HG02943 (cell line): ENCODE measurements around the gene HSDL2.

Source experiments
- ATAC-seq: cut with Tn5 transposase; IDR thresholded peaks from one replicate; pipeline ENCODE4 v1.9.1; 2021; ENCODE audit warnings: mild to moderate bottlenecking, low read depth, moderate library complexity; ENCODE audit not compliant: unreplicated experiment

The HSDL2 gene

GRCh38 chr9:112380102-112380824 is at the start of gene HSDL2:
TSS of gene HSDL2 (plus strand) at chr9:112380108. CDS start at chr9:112380164, 56 bp downstream.
- ATAC-seq: peak; percentile 33

GRCh38 chr9:112331674-112331952 is 48.3 kb upstream of the HSDL2 start:
- ATAC-seq: no peak

- ATAC-seq: no peak
Measured at GRCh38 chr9:112332214-112332613, 47.7 kb upstream of the HSDL2 start.

GRCh38 chr9:112332674-112332976 is 47.3 kb upstream of the HSDL2 start:
- ATAC-seq: no peak

- peak; percentile 53 for ATAC-seq
Measured at GRCh38 chr9:112332977-112333638, 46.8 kb upstream of the HSDL2 start, which contains the start of gene PTBP3. TSS of gene PTBP3 (minus strand) at chr9:112333619. CDS start at chr9:112297865, 35,754 bp downstream.

GRCh38 chr9:112333639-112334431 is 46.1 kb upstream of the HSDL2 start:
- ATAC-seq: peak; percentile 63

GRCh38 chr9:112334432-112334841 is 45.5 kb upstream of the HSDL2 start:
- no peak for ATAC-seq

- no peak for ATAC-seq
Measured at GRCh38 chr9:112337547-112337946, 42.4 kb upstream of the HSDL2 start.

- ATAC-seq: no peak
Measured at GRCh38 chr9:112338561-112338960, 41.3 kb upstream of the HSDL2 start.

- ATAC-seq: no peak
Measured at GRCh38 chr9:112339886-112340285, 40.0 kb upstream of the HSDL2 start.

- ATAC-seq: no peak
Measured at GRCh38 chr9:112341730-112342129, 38.2 kb upstream of the HSDL2 start.

- no peak for ATAC-seq
Measured at GRCh38 chr9:112348257-112349007, 31.5 kb upstream of the HSDL2 start.

- ATAC-seq: no peak
Measured at GRCh38 chr9:112349008-112349333, 30.9 kb upstream of the HSDL2 start.

- no peak for ATAC-seq
Measured at GRCh38 chr9:112351184-112351583, 28.7 kb upstream of the HSDL2 start.

GRCh38 chr9:112352209-112352608 is 27.7 kb upstream of the HSDL2 start:
- ATAC-seq: no peak

GRCh38 chr9:112354081-112354743 is 25.7 kb upstream of the HSDL2 start:
- ATAC-seq: no peak

GRCh38 chr9:112355427-112355897 is 24.4 kb upstream of the HSDL2 start:
- ATAC-seq: no peak

- no peak for ATAC-seq
Measured at GRCh38 chr9:112360047-112360804, 19.7 kb upstream of the HSDL2 start.

- no peak for ATAC-seq
Measured at GRCh38 chr9:112361601-112362000, 18.3 kb upstream of the HSDL2 start.

GRCh38 chr9:112364761-112365160 is 15.1 kb upstream of the HSDL2 start:
- ATAC-seq: no peak
